CD4-positive, alpha-beta T cell (primary cell): ENCODE measurements around the gene SCNN1G. TPM values are rescaled to one million over a fixed set of nuclear protein-coding genes. Genes with fewer than 3 reads are reported as not detected.

Source experiments
- ATAC-seq: fragments of 200-7000 bp; cut with Tn5 transposase; one replicate; pipeline ENCODE4 v1.10.0; 2022; ENCODE audit warnings: mild to moderate bottlenecking; ENCODE audit not compliant: poor library complexity
- CTCF ChIA-PET: fragments of 350-600 bp; sonication (Branson Sonifier 250); formaldehyde crosslinking; loops from one replicate; lab custom pipeline; 2021; ENCODE audit warnings: antibody characterized with exemption, inconsistent platforms; lab: Charles Lee
- POLR2A ChIA-PET: fragments of 350-600 bp; sonication (Branson Sonifier 250); formaldehyde crosslinking; loops from one replicate; lab custom pipeline; 2021; ENCODE audit warnings: antibody characterized with exemption, inconsistent platforms; lab: Charles Lee
- DNase-seq, 14 experiments: peaks; one replicate each; pipeline ENCODE4 v3.0.0-alpha.2; 2013 to 2020; ENCODE audit warnings: mixed read lengths in 2 of 14
- H3K27ac ChIP-seq, 2 donors: one replicate each; pipeline versions ENCODE4 v1.5.1 to v1.7.0; 2013; ENCODE audit warnings: low read length in 2 of 2, low read depth in 1 of 2, mild to moderate bottlenecking in 1 of 2
- H3K27me3 ChIP-seq, 2 experiments: 1 replicate in 1 of 2; 2 replicates in 1 of 2; pipeline versions ENCODE4 v1.6.1 to v1.7.0; 2013; ENCODE audit warnings: low read length in 2 of 2, control low read depth in 1 of 2, mild to moderate bottlenecking in 1 of 2, moderate library complexity in 1 of 2; ENCODE audit not compliant: insufficient read depth in 2 of 2, control insufficient read depth in 1 of 2
- H3K36me3 ChIP-seq: one replicate; pipeline ENCODE4 v1.6.1; 2013; ENCODE audit warnings: low read length, control low read depth; ENCODE audit not compliant: insufficient read depth
- H3K4me1 ChIP-seq: one replicate; pipeline ENCODE4 v1.6.1; 2013; ENCODE audit warnings: low read length, control low read depth; ENCODE audit not compliant: insufficient read depth
- H3K4me3 ChIP-seq: one replicate; pipeline ENCODE4 v1.5.1; 2013; ENCODE audit warnings: mild to moderate bottlenecking, low read length, moderate library complexity
- H3K9me3 ChIP-seq, 2 experiments: 1 replicate in 1 of 2; 2 replicates in 1 of 2; pipeline versions ENCODE4 v1.6.1 to v1.7.0; 2013; ENCODE audit warnings: low read length in 2 of 2, mild to moderate bottlenecking in 2 of 2, control low read depth in 1 of 2, moderate library complexity in 1 of 2; ENCODE audit not compliant: control insufficient read depth in 1 of 2, insufficient read depth in 1 of 2
- H3K27ac Mint-ChIP-seq: one replicate; pipeline ENCODE4 v1.8.0; 2020; ENCODE audit warnings: mixed read lengths
- H3K27me3 Mint-ChIP-seq: one replicate; pipeline ENCODE4 v1.8.0; 2021; ENCODE audit warnings: mixed read lengths
- H3K36me3 Mint-ChIP-seq: one replicate; pipeline ENCODE4 v1.8.0; 2021; ENCODE audit warnings: low read depth, mixed read lengths
- H3K4me1 Mint-ChIP-seq: one replicate; pipeline ENCODE4 v1.8.0; 2021; ENCODE audit warnings: low read depth, mixed read lengths
- H3K4me3 Mint-ChIP-seq: one replicate; pipeline ENCODE4 v1.8.0; 2020; ENCODE audit warnings: mild to moderate bottlenecking, mixed read lengths
- H3K9me3 Mint-ChIP-seq: one replicate; pipeline ENCODE4 v1.8.0; 2020; ENCODE audit warnings: mixed read lengths
- CTCF ChIP-seq: fragments of 200-600 bp; IDR thresholded peaks from one replicate; pipeline ENCODE4 v1.8.0; 2022; ENCODE audit warnings: antibody characterized with exemption, mild to moderate bottlenecking
- intact Hi-C, 2 experiments: fragments of 100-400 bp; cut with DNase I in 1 of 2; cut with micrococcal nuclease in 1 of 2; formaldehyde crosslinking; loops; one replicate each; pipeline versions ENCODE4 v1.15.1 to v1.9.0; 2023 to 2025; cut with DNase I, micrococcal nuclease
- total RNA-seq, 174 experiments: library from RNA in 2 of 174; stranded (reverse) in 2 of 174; gene quantifications; one replicate each; pipeline ENCODE4 v1.2.3 and lab custom pipeline; 2021 to 2026

SCNN1G gene
- total RNA-seq, 2 experiments from 2014 or later: not detected

GRCh38 chr16:23188911-23189310 is 6.4 kb downstream of the SCNN1G start:
- no peak for TF ChIP-seq CTCF
- Mint-ChIP-seq H3K27ac (no peak overlapping the region), H3K36me3 (no peaks in the 10 kb centered on the region), H3K4me1 (no peaks in the 10 kb centered on the region), H3K9me3 (no peaks in the 10 kb centered on the region), H3K4me3 (no peak overlapping the region), H3K27me3 (peaks cover 70% of the 10 kb centered on the region)
- H3K4me3 ChIP-seq: no peak overlapping the region
- H3K27ac ChIP-seq: no peak overlapping the region
- no peaks in the 10 kb centered on the region for H3K9me3 ChIP-seq
- ATAC-seq (no peak), DNase-seq (no peak)
- H3K4me1 ChIP-seq: no peaks in the 10 kb centered on the region
- H3K36me3 ChIP-seq: no peaks in the 10 kb centered on the region
- intact Hi-C loops: no loop called here
- peaks cover 17 to 37% of the 10 kb centered on the region in 2 experiments for H3K27me3 ChIP-seq
- ChIA-PET POLR2A (no interaction called here), CTCF (no interaction called here)

GRCh38 chr16:23194497-23195221 is 12.1 kb downstream of the SCNN1G start:
- Mint-ChIP-seq H3K9me3 (no peaks in the 10 kb centered on the region), H3K4me3 (no peak overlapping the region), H3K27me3 (peaks cover 34% of the 10 kb centered on the region), H3K27ac (no peak overlapping the region), H3K4me1 (no peaks in the 10 kb centered on the region), H3K36me3 (no peaks in the 10 kb centered on the region)
- Histone ChIP-seq H3K27me3 (peaks cover 4 to 5% of the 10 kb centered on the region in 2 experiments), H3K9me3 (no peaks in the 10 kb centered on the region), H3K4me3 (no peak overlapping the region), H3K4me1 (no peaks in the 10 kb centered on the region), H3K27ac (no peak overlapping the region), H3K36me3 (no peaks in the 10 kb centered on the region)
- TF ChIP-seq CTCF: no peak
- ChIA-PET CTCF (no interaction called here), POLR2A (no interaction called here)
- no peak for DNase-seq
- intact Hi-C loops: no loop called here
- ATAC-seq: no peak

- Histone ChIP-seq H3K27me3 (peaks cover 7 to 12% of the 10 kb centered on the region in 2 experiments), H3K9me3 (no peaks in the 10 kb centered on the region), H3K36me3 (no peaks in the 10 kb centered on the region), H3K4me1 (no peaks in the 10 kb centered on the region), H3K27ac (no peak overlapping the region), H3K4me3 (no peak overlapping the region)
- Mint-ChIP-seq H3K4me1 (no peaks in the 10 kb centered on the region), H3K9me3 (no peaks in the 10 kb centered on the region), H3K36me3 (no peaks in the 10 kb centered on the region), H3K27me3 (peaks cover 34% of the 10 kb centered on the region), H3K27ac (no peak overlapping the region), H3K4me3 (no peak overlapping the region)
- POLR2A ChIA-PET: no interaction called here
- CTCF ChIA-PET: no interaction called here
- no peak for DNase-seq
- ATAC-seq: no peak
- no peak for TF ChIP-seq CTCF
- intact Hi-C loops: no loop called here
These were observed 12.9 kb downstream of the SCNN1G start for GRCh38 chr16:23195366-23195978.
